GM12865 (cell line): Measurements from ENCODE around the gene KLK13.
A peak's percentile ranks its signal among the peaks of the same experiment; 100 is the strongest.

Source experiments
- DNase-seq: peaks from one replicate; pipeline ENCODE4 v3.0.0; 2010; ENCODE audit warnings: low read depth
- H3K4me3 ChIP-seq: 2 replicates; pipeline ENCODE4 v1.5.1; 2011; ENCODE audit warnings: mild to moderate bottlenecking, low read depth, low read length, control low read depth
- CTCF ChIP-seq: IDR thresholded peaks from 2 replicates; pipeline ENCODE4 v1.5.1; 2011; ENCODE audit warnings: low read length, control low read depth, low read depth, inconsistent platforms; ENCODE audit not compliant: insufficient read depth; ENCODE audit errors: missing control alignments

Gene KLK13

GRCh38 chr19:51097796-51098195 lies 32.9 kb upstream of the KLK13 start:
- TF ChIP-seq CTCF: no peak
- no peak for DNase-seq

GRCh38 chr19:51097166-51097738 lies 32.4 kb upstream of the KLK13 start:
- DNase-seq: peak; percentile 72
- peak; percentile 75 for TF ChIP-seq CTCF
- H3K4me3 ChIP-seq: no peak overlapping the region

More at GRCh38 chr19:51097796-51098195, 32.9 kb upstream of the KLK13 start:
- H3K4me3 ChIP-seq: no peak overlapping the region

GRCh38 chr19:51096473-51097165 lies 31.7 kb upstream of the KLK13 start:
- peak; percentile 18 for TF ChIP-seq CTCF
- no peak overlapping the region for H3K4me3 ChIP-seq
- no peak for DNase-seq

GRCh38 chr19:51094696-51095279 lies 29.9 kb upstream of the KLK13 start:
- peak; percentile 66 for TF ChIP-seq CTCF
- peak; percentile 31 for DNase-seq

GRCh38 chr19:51093510-51094345 lies 28.8 kb upstream of the KLK13 start:
- no peak for DNase-seq
- no peak overlapping the region for H3K4me3 ChIP-seq
- no peak for TF ChIP-seq CTCF

More at GRCh38 chr19:51094696-51095279, 29.9 kb upstream of the KLK13 start:
- no peak overlapping the region for H3K4me3 ChIP-seq

GRCh38 chr19:51093101-51093500 lies 28.2 kb upstream of the KLK13 start:
- DNase-seq: no peak
- no peak overlapping the region for H3K4me3 ChIP-seq
- TF ChIP-seq CTCF: no peak
